Caki2 (cell line): ENCODE measurements around the gene RNF130. TPM values are rescaled to one million over a fixed set of nuclear protein-coding genes. Genes with fewer than 3 reads are reported as not detected.
A peak's percentile ranks its signal among the peaks of the same experiment; 100 is the strongest.
"Not testable (repeated sequence)": the region's sequence is repeated elsewhere in the genome, so short reads cannot be mapped to it uniquely, and the experiment has no call there.

ENCODE experiments used
- DNase-seq: peaks from one replicate; pipeline ENCODE4 v3.0.0-alpha.2; 2015; ENCODE audit warnings: low read depth
- in situ Hi-C: cut with HindIII; loops from 2 replicates; pipeline ENCODE4 v1.10.0; 2016; ENCODE audit warnings: low sequenced_read_pairs, low pct_unique_long_range_greater_than_20kb, mixed read lengths
- total RNA-seq: library from RNA; depleted of rRNA; stranded (reverse); fragments of >200 nt; shearing (Covaris generic); gene quantifications from 2 replicates; pipeline ENCODE4 v1.2.3, GENCODE V29; 2014; ENCODE audit warnings: low replicate concordance

The RNF130 gene
- total RNA-seq, 1 experiment from 2014 or later: 45.2 TPM

- peak; percentile 35 for DNase-seq
- in situ Hi-C loops: loop anchor here (25.0 kb wide), 1 partner anchor 121 kb away; the partner anchor contains the start of gene RASGEF1C
These were observed 19.4 kb upstream of the RNF130 start for GRCh38 chr5:180090769-180091546.

GRCh38 chr5:180090098-180090768, 18.7 kb upstream of the RNF130 start:
- peak; percentile 75 for DNase-seq
- in situ Hi-C loops: loop anchor here (25.0 kb wide), 1 partner anchor 122 kb away; the partner anchor contains the start of gene RASGEF1C

GRCh38 chr5:180089628-180090027, 18.1 kb upstream of the RNF130 start:
- in situ Hi-C loops: loop anchor here (25.0 kb wide), 1 partner anchor 123 kb away; the partner anchor contains the start of gene RASGEF1C
- DNase-seq: not testable (repeated sequence)

GRCh38 chr5:180088561-180088960, 17.0 kb upstream of the RNF130 start:
- in situ Hi-C loops: loop anchor here (25.0 kb wide), 1 partner anchor 124 kb away; the partner anchor contains the start of gene RASGEF1C

GRCh38 chr5:180086816-180087399, 15.3 kb upstream of the RNF130 start:
- in situ Hi-C loops: loop anchor here (25.0 kb wide), 1 partner anchor 125 kb away; the partner anchor contains the start of gene RASGEF1C
- DNase-seq: no peak

More at GRCh38 chr5:180088561-180088960, 17.0 kb upstream of the RNF130 start:
- DNase-seq: no peak

GRCh38 chr5:180085837-180086236, 14.3 kb upstream of the RNF130 start:
- no peak for DNase-seq
- in situ Hi-C loops: loop anchor here (25.0 kb wide), 1 partner anchor 126 kb away; the partner anchor contains the start of gene RASGEF1C

- DNase-seq: peak; percentile 8
- in situ Hi-C loops: loop anchor here (25.0 kb wide), 1 partner anchor 127 kb away; the partner anchor contains the start of gene RASGEF1C
These were observed 13.3 kb upstream of the RNF130 start for GRCh38 chr5:180084638-180085561.

GRCh38 chr5:180083529-180084060, 12.0 kb upstream of the RNF130 start:
- in situ Hi-C loops: loop anchor here (25.0 kb wide), 1 partner anchor 129 kb away; the partner anchor contains the start of gene RASGEF1C
- no peak for DNase-seq

GRCh38 chr5:180082633-180083420, 11.3 kb upstream of the RNF130 start:
- in situ Hi-C loops: loop anchor here (25.0 kb wide), 1 partner anchor 129 kb away; the partner anchor contains the start of gene RASGEF1C
- no peak for DNase-seq

- in situ Hi-C loops: loop anchor here (25.0 kb wide), 1 partner anchor 131 kb away; the partner anchor contains the start of gene RASGEF1C
These were observed 9.9 kb upstream of the RNF130 start for GRCh38 chr5:180081481-180081880.

GRCh38 chr5:180080486-180081280, 9.1 kb upstream of the RNF130 start:
- no peak for DNase-seq
- in situ Hi-C loops: loop anchor here (25.0 kb wide), 1 partner anchor 132 kb away; the partner anchor contains the start of gene RASGEF1C

More at GRCh38 chr5:180081481-180081880, 9.9 kb upstream of the RNF130 start:
- DNase-seq: no peak

- in situ Hi-C loops: loop anchor here (25.0 kb wide), 1 partner anchor 132 kb away; the partner anchor contains the start of gene RASGEF1C
- no peak for DNase-seq
These were observed 8.3 kb upstream of the RNF130 start for GRCh38 chr5:180079702-180080466.

GRCh38 chr5:180078348-180078747, 6.8 kb upstream of the RNF130 start:
- in situ Hi-C loops: loop anchor here (25.0 kb wide), 1 partner anchor 134 kb away; the partner anchor contains the start of gene RASGEF1C
- DNase-seq: no peak

- DNase-seq: no peak
- in situ Hi-C loops: loop anchor here (25.0 kb wide), 1 partner anchor 135 kb away; the partner anchor contains the start of gene RASGEF1C
These were observed 6.2 kb upstream of the RNF130 start for GRCh38 chr5:180077594-180078284.
